ENCODE measurements around the gene PAOX. TPM values are rescaled to one million over a fixed set of nuclear protein-coding genes. Genes with fewer than 3 reads are reported as not detected.

The PAOX gene
- total RNA-seq, 2 donors from 2014 or later = 9.7 to 11.1 TPM

DNA sequence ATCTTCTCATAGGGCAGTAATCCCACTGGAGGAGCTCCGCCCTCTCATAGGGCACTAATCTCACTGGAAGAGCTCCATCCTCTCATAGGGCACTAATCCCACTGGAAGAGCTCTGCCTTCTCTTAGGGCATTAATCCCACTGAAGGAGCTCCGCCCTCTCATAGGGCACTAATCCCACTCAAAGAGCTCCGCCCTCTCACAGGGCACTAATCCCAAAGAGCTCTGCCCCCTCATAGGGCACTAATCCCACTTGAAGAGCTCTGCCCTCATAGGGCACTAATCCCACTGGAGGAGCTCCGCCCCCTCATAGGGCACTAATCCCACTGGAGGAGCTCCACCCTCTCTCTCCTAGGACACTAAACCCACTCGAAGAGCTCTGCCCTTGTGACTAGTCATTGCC lies 17.8 kb upstream of the PAOX start:
- H3K27ac ChIP-seq (ENCODE audit: low read depth, low read length) = no peak overlapping the region
- TF ChIP-seq, protein P1, sequence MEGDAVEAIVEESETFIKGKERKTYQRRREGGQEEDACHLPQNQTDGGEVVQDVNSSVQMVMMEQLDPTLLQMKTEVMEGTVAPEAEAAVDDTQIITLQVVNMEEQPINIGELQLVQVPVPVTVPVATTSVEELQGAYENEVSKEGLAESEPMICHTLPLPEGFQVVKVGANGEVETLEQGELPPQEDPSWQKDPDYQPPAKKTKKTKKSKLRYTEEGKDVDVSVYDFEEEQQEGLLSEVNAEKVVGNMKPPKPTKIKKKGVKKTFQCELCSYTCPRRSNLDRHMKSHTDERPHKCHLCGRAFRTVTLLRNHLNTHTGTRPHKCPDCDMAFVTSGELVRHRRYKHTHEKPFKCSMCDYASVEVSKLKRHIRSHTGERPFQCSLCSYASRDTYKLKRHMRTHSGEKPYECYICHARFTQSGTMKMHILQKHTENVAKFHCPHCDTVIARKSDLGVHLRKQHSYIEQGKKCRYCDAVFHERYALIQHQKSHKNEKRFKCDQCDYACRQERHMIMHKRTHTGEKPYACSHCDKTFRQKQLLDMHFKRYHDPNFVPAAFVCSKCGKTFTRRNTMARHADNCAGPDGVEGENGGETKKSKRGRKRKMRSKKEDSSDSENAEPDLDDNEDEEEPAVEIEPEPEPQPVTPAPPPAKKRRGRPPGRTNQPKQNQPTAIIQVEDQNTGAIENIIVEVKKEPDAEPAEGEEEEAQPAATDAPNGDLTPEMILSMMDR (conservative IDR thresholded peaks at IDR 0.05) = no peak
- H3K9me3 Mint-ChIP-seq = no peaks in the 10 kb centered on the region
- no peak overlapping the region for H3K27ac Mint-ChIP-seq
- H3K4me1 Mint-ChIP-seq = peaks cover 7% of the 10 kb centered on the region
- WGBS, 2 experiments (ENCODE audit: insufficient coverage in 1 of 2, insufficient read length in 1 of 2) = 91 to 100% methylated on average over 1 to 5 of the region's 5 CpGs
- H3K36me3 Mint-ChIP-seq (ENCODE audit: low read depth) = peaks cover 43% of the 10 kb centered on the region
- no peaks in the 10 kb centered on the region for H3K9me3 ChIP-seq (ENCODE audit: control insufficient read depth, low read length)
- no peaks in the 10 kb centered on the region for H3K27me3 ChIP-seq (ENCODE audit: control insufficient read depth, insufficient read depth, low read length, poor library complexity, severe bottlenecking)
- H3K4me1 ChIP-seq (ENCODE audit: control insufficient read depth, insufficient read depth, low read length) = peaks cover 8% of the 10 kb centered on the region
- no peak overlapping the region for H3K4me3 Mint-ChIP-seq
- no peak overlapping the region for H3K4me3 ChIP-seq (ENCODE audit: low read length)
- no peak overlapping the region for H3K9ac ChIP-seq (ENCODE audit: extremely low read depth, low read length, poor library complexity, severe bottlenecking)
- peaks cover 37% of the 10 kb centered on the region for H3K36me3 ChIP-seq (ENCODE audit: control insufficient read depth, insufficient read depth, low read length)
- peaks cover 4% of the 10 kb centered on the region for H3K27me3 Mint-ChIP-seq (ENCODE audit: insufficient read depth)
- DNase-seq = no peak

DNA sequence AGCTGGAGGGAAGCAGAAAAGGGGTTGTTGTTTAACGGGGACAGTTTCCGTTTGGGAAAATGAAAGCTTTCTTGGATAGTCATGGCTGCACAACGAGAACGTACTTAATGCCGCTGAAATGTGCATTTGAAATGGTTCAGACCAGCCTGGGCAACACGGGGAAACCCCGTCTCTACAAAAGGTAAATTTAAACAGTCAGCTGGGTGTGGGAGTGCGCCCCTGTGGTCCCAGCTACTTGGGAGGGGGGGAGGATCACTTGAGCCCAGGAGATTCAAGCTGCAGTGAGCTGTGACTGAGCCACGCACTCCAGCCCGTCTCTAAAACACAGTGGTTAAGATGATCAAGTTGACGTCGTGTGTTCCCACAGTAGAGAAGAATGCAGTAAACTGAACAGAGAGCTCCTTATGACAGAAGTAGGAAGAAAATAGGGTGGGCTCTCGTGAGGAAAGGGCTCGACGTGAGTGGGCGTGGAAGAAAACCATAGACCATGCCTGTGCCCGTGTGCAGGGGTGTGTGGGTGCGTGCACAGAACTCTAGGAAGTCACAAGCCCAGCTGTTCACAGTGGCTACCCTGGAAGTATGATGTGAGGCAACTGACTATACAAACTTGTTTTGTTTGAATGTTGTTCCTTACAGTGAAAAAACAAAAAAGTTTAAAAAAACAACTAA lies 17.2 kb upstream of the PAOX start:
- Histone ChIP-seq H3K9ac (ENCODE audit: extremely low read depth, low read length, poor library complexity, severe bottlenecking) (no peak overlapping the region), H3K27ac (ENCODE audit: low read depth, low read length) (no peak overlapping the region), H3K4me3 (ENCODE audit: low read length) (no peak overlapping the region), H3K36me3 (ENCODE audit: control insufficient read depth, insufficient read depth, low read length) (peaks cover 43% of the 10 kb centered on the region), H3K4me1 (ENCODE audit: control insufficient read depth, insufficient read depth, low read length) (peaks cover 5% of the 10 kb centered on the region), H3K9me3 (ENCODE audit: control insufficient read depth, low read length) (no peaks in the 10 kb centered on the region), H3K27me3 (ENCODE audit: control insufficient read depth, insufficient read depth, low read length, poor library complexity, severe bottlenecking) (no peaks in the 10 kb centered on the region)
- Mint-ChIP-seq H3K9me3 (no peaks in the 10 kb centered on the region), H3K27me3 (ENCODE audit: insufficient read depth) (peaks cover 4% of the 10 kb centered on the region), H3K36me3 (ENCODE audit: low read depth) (peaks cover 44% of the 10 kb centered on the region), H3K4me3 (no peak overlapping the region), H3K27ac (no peak overlapping the region), H3K4me1 (peaks cover 7% of the 10 kb centered on the region)
- TF ChIP-seq, protein P1 (conservative IDR thresholded peaks at IDR 0.05) = no peak
- WGBS, 2 experiments (ENCODE audit: insufficient coverage in 1 of 2, insufficient read length in 1 of 2) = 85 to 89% methylated on average over 18 of the region's 18 CpGs
- no peak for DNase-seq

DNA sequence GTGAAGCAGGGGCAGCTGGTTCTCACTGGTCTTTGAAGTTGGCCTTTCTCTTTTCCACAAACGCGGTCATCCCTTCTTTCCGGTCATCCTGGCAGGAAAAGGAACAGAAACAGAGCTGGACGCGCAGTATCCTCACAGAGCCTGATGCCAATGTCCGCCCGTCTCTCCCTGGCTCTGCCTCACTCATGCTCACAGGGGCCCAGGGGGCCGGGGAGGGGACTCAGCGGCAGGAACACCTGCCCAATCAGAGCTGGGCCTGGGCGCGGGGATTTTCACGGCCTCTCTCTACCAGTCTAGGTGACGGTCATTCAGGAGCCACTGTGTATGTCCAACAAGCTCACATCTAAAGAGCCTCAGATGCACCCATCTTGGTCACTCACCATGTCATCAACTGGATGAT lies 16.2 kb upstream of the PAOX start:
- no peaks in the 10 kb centered on the region for H3K9me3 Mint-ChIP-seq
- peaks cover 7% of the 10 kb centered on the region for H3K4me1 Mint-ChIP-seq
- H3K4me3 ChIP-seq (ENCODE audit: low read length) = no peak overlapping the region
- H3K36me3 ChIP-seq (ENCODE audit: control insufficient read depth, insufficient read depth, low read length) = peaks cover 45% of the 10 kb centered on the region
- no peak for DNase-seq
- no peaks in the 10 kb centered on the region for H3K9me3 ChIP-seq (ENCODE audit: control insufficient read depth, low read length)
- no peak overlapping the region for H3K27ac Mint-ChIP-seq
- H3K27ac ChIP-seq (ENCODE audit: low read depth, low read length) = no peak overlapping the region
- WGBS, 2 experiments (ENCODE audit: insufficient coverage in 1 of 2, insufficient read length in 1 of 2) = 92 to 94% methylated on average over 6 to 13 of the region's 13 CpGs
- H3K27me3 ChIP-seq (ENCODE audit: control insufficient read depth, insufficient read depth, low read length, poor library complexity, severe bottlenecking) = no peaks in the 10 kb centered on the region
- peaks cover 48% of the 10 kb centered on the region for H3K36me3 Mint-ChIP-seq (ENCODE audit: low read depth)
- no peak overlapping the region for H3K4me3 Mint-ChIP-seq
- H3K9ac ChIP-seq (ENCODE audit: extremely low read depth, low read length, poor library complexity, severe bottlenecking) = no peak overlapping the region
- peaks cover 5% of the 10 kb centered on the region for H3K4me1 ChIP-seq (ENCODE audit: control insufficient read depth, insufficient read depth, low read length)
- TF ChIP-seq, protein P1 (conservative IDR thresholded peaks at IDR 0.05) = no peak
- H3K27me3 Mint-ChIP-seq (ENCODE audit: insufficient read depth) = peaks cover 4% of the 10 kb centered on the region

Data from endodermal cell (in vitro differentiated cells).